ENCODE data around the gene ABCC5.

- TF ChIP-seq ATF3 (CRISPR knock-in tag; conservative IDR thresholded peaks at IDR 0.05) (no peak), E2F4 (CRISPR knock-in tag; IDR thresholded peaks at IDR 0.05; ENCODE audit: borderline replicate concordance, low read depth) (no peak), ZNF396 (CRISPR knock-in tag; IDR thresholded peaks at IDR 0.05; ENCODE audit: borderline replicate concordance) (no peak), CREM (CRISPR knock-in tag; IDR thresholded peaks at IDR 0.05) (no peak), NFE2L1 (CRISPR knock-in tag; IDR thresholded peaks at IDR 0.05) (no peak)
- TF ChIP-seq, protein P1, sequence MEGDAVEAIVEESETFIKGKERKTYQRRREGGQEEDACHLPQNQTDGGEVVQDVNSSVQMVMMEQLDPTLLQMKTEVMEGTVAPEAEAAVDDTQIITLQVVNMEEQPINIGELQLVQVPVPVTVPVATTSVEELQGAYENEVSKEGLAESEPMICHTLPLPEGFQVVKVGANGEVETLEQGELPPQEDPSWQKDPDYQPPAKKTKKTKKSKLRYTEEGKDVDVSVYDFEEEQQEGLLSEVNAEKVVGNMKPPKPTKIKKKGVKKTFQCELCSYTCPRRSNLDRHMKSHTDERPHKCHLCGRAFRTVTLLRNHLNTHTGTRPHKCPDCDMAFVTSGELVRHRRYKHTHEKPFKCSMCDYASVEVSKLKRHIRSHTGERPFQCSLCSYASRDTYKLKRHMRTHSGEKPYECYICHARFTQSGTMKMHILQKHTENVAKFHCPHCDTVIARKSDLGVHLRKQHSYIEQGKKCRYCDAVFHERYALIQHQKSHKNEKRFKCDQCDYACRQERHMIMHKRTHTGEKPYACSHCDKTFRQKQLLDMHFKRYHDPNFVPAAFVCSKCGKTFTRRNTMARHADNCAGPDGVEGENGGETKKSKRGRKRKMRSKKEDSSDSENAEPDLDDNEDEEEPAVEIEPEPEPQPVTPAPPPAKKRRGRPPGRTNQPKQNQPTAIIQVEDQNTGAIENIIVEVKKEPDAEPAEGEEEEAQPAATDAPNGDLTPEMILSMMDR (IDR thresholded peaks at IDR 0.05), result no peak
- TF ChIP-seq, protein P2, sequence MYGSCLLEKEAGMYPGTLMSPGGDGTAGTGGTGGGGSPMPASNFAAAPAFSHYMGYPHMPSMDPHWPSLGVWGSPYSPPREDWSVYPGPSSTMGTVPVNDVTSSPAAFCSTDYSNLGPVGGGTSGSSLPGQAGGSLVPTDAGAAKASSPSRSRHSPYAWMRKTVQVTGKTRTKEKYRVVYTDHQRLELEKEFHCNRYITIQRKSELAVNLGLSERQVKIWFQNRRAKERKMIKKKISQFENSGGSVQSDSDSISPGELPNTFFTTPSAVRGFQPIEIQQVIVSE (CRISPR knock-in tag; IDR thresholded peaks at IDR 0.05; ENCODE audit: borderline replicate concordance), result no peak
These were observed 48.5 kb upstream of the ABCC5 start for GRCh38 chr3:184066211-184066610.

Data from WTC11 (cell line).